ENCODE measurements around the gene TRPT1.

The TRPT1 gene

DNA sequence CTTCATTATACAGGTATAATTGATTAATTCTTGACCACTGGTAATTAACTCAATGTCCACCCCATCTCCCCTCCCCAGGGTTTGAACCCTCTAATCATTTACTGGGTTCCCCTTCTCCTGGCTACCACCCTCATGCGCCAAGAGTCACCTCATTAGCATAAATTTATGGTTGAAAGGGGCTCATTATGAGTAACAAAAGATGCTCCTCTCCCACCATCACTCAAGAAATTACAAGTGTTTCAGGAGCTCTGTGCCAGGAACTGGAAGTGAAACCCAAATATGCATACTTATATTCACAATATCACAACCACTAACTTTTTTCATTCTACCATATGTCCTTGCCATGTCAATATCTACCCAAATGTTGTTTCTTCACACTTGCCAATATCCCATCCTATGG, 47.8 kb downstream of the TRPT1 start:
- DNase-seq (ENCODE audit: low read depth, low spot score), result no peak

DNA sequence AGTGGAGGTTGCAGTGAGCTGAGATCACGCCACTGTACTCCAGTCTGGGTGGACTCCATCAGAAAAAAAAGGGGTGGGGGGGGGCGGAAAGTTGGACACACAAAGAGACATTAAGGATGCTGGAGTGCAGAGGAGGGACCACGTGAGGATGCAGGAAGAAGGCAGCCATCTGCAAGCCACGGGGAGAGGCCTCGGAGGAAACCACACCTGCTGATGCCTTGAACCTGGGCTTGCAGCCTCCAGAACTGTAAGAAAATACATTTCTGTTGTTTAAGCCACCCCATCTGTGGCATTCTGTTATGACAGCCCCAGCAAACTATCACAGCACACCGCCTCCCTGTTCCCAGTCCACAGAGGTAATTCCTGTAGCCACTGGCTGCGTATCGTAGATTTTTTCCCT, 49.2 kb downstream of the TRPT1 start:
- no peak for DNase-seq (ENCODE audit: low read depth, low spot score)
